Measurements from ENCODE around the gene GABPB1.

GRCh38 chr15:50307799-50308198, 47.2 kb downstream of the GABPB1 start:
- TF ChIP-seq ISL1 (CRISPR knock-in tag; IDR thresholded peaks at IDR 0.05) (no peak), RARB (CRISPR knock-in tag; IDR thresholded peaks at IDR 0.05) (no peak), ZNF8 (CRISPR knock-in tag; IDR thresholded peaks at IDR 0.05) (peak; percentile 90), CREB5 (CRISPR knock-in tag; IDR thresholded peaks at IDR 0.05; ENCODE audit: low read depth) (no peak), GLIS3 (CRISPR knock-in tag; IDR thresholded peaks at IDR 0.05) (no peak), PPARA (CRISPR knock-in tag; IDR thresholded peaks at IDR 0.05; ENCODE audit: borderline replicate concordance) (no peak), ZFP3 (CRISPR knock-in tag; IDR thresholded peaks at IDR 0.05) (no peak), ZNF565 (CRISPR knock-in tag; conservative IDR thresholded peaks at IDR 0.05; ENCODE audit: low read depth) (no peak), TCF4 (CRISPR knock-in tag; IDR thresholded peaks at IDR 0.05; ENCODE audit: borderline replicate concordance) (no peak), OSR1 (CRISPR knock-in tag; IDR thresholded peaks at IDR 0.05) (no peak), ARNTL (CRISPR knock-in tag; IDR thresholded peaks at IDR 0.05; ENCODE audit: borderline replicate concordance, low read depth) (no peak), PATZ1 (CRISPR knock-in tag; IDR thresholded peaks at IDR 0.05; ENCODE audit: borderline replicate concordance) (no peak)
- TF ChIP-seq, protein P1, sequence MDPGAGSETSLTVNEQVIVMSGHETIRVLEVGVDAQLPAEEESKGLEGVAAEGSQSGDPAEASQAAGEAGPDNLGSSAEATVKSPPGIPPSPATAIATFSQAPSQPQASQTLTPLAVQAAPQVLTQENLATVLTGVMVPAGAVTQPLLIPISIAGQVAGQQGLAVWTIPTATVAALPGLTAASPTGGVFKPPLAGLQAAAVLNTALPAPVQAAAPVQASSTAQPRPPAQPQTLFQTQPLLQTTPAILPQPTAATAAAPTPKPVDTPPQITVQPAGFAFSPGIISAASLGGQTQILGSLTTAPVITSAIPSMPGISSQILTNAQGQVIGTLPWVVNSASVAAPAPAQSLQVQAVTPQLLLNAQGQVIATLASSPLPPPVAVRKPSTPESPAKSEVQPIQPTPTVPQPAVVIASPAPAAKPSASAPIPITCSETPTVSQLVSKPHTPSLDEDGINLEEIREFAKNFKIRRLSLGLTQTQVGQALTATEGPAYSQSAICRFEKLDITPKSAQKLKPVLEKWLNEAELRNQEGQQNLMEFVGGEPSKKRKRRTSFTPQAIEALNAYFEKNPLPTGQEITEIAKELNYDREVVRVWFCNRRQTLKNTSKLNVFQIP (CRISPR knock-in tag; IDR thresholded peaks at IDR 0.05; ENCODE audit: borderline replicate concordance, low read depth) = no peak
